ENCODE results near the gene MEIOB.
"Not testable (repeated sequence)": the region's sequence is repeated elsewhere in the genome, so short reads cannot be mapped to it uniquely, and the experiment has no call there.

The MEIOB gene

DNA sequence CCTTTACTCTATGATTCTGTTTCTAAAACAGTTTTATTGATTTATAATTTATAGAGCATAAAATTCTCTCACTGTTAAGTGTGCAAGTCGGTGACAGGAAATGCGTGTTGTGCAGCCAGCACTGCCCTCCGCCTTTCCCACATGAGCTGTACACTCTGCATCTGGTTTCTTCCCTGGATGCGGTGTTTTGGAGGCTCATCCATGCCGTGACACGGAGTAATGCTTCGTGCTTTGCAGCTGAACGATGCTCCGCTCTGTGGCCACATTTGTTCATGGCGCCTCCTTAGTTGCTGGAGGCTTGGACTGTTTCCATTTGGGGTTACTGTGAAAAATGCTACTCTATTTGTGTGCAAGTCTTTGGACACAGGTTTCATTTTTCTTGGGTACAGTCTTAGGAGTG is 71.3 kb downstream of the MEIOB start:
- DNase-seq (ENCODE audit: extremely low read depth, low read depth) = no peak
- TF ChIP-seq, protein P1, sequence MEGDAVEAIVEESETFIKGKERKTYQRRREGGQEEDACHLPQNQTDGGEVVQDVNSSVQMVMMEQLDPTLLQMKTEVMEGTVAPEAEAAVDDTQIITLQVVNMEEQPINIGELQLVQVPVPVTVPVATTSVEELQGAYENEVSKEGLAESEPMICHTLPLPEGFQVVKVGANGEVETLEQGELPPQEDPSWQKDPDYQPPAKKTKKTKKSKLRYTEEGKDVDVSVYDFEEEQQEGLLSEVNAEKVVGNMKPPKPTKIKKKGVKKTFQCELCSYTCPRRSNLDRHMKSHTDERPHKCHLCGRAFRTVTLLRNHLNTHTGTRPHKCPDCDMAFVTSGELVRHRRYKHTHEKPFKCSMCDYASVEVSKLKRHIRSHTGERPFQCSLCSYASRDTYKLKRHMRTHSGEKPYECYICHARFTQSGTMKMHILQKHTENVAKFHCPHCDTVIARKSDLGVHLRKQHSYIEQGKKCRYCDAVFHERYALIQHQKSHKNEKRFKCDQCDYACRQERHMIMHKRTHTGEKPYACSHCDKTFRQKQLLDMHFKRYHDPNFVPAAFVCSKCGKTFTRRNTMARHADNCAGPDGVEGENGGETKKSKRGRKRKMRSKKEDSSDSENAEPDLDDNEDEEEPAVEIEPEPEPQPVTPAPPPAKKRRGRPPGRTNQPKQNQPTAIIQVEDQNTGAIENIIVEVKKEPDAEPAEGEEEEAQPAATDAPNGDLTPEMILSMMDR (IDR thresholded peaks at IDR 0.05; ENCODE audit: low read depth, low read length, missing control alignments) = no peak
- no peak overlapping the region for H3K4me3 ChIP-seq (replicated peaks; ENCODE audit: low read depth, low read length)

DNA sequence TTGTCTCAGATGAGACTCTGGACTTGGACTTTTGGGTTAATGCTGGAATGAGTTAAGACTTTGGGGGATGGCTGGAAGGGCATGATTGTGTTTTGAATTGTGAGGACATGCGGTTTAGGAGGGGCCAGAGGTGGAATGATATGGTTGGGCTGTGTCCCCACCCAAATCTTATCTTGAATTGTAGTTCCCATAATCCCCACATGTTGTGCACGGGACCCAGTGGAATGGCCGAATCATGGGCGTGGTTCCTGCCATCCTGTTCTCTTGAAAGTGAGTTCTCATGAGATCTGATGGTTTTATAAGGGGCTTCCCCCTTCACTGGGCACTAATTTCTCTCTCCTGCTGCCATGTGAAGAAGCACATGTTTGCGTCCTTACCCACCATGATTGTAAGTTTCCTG is 72.7 kb downstream of the MEIOB start:
- not testable (repeated sequence) for H3K4me3 ChIP-seq (replicated peaks; ENCODE audit: low read depth, low read length)

DNA sequence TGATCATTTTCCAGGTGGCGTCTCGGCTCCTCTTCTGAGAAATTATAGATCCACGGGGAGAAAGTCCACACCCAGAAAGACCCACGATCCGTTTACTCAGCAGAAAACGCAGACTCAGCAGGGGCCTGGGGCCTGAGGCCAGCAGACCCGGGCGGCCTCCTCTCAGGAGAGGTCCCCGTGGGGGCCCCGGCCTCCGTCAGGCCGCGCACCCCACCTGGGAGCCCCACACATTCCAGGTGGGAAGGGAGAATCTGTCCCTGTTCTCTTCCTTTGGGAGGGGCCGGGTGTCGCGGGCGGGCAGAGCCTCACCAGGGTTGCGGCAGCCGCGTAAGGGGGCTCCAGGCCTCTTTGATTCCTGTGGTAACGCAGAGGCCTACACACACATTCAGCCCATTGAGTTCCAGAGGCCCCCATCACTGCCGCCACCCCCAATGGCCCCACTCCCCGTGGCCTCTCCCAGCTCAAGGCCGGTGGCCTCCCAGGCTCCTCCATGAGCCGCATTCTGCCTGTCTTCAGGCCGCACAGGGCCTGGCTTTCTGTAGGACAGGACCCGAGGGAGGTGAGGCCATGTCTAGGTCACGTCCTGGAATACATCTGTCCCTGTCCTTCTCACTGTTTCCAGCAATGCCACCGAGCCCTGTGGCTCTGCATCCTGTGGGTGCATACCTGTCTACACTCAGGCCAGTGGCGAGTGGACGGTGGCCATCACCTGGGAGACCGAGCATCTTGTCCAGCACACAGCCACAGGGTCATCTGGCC is 76.9 kb downstream of the MEIOB start:
- no peak for DNase-seq (ENCODE audit: extremely low read depth, low read depth)
- TF ChIP-seq, protein P1 (IDR thresholded peaks at IDR 0.05; ENCODE audit: low read depth, low read length, missing control alignments) = no peak
- no peak overlapping the region for H3K4me3 ChIP-seq (replicated peaks; ENCODE audit: low read depth, low read length)

More for the DNA sequence above, 72.7 kb downstream of the MEIOB start:
- DNase-seq (ENCODE audit: extremely low read depth, low read depth) = not testable (repeated sequence)

DNA sequence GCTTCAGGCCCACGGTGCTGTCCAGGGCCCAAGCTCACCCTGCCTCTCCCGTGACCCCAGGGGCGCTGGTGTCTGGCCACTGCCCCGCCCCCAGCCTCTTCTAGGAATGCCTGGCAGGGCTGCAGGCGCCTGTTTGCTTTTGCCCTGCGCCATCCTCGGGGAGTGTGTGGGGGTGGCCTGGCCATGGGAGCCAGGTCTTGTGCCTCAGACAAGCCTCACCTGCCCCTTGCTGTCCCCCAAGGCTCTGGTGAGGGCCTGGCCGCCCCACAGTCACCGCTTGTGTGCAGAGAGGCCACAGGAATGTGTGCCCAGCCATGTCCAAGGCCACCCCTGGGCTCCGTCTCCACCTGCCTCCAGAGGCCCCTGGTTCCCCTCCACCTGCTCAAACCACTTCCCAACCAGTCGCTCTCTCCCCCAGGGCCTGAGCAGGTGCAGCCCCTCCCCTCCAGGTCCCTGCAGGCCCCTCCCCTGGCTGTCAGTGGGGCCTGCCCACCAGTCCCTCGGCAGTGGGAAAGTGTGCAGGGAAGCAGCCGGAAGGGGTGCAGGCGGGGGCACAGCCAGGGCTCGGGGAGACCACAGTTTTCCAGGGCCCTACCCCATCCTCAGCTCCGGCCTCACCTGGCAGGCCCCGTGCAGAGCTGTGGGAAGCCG is 77.6 kb downstream of the MEIOB start:
- no peak for DNase-seq (ENCODE audit: extremely low read depth, low read depth)
- no peak overlapping the region for H3K4me3 ChIP-seq (replicated peaks; ENCODE audit: low read depth, low read length)
- TF ChIP-seq, protein P1 (IDR thresholded peaks at IDR 0.05; ENCODE audit: low read depth, low read length, missing control alignments) = no peak

DNA sequence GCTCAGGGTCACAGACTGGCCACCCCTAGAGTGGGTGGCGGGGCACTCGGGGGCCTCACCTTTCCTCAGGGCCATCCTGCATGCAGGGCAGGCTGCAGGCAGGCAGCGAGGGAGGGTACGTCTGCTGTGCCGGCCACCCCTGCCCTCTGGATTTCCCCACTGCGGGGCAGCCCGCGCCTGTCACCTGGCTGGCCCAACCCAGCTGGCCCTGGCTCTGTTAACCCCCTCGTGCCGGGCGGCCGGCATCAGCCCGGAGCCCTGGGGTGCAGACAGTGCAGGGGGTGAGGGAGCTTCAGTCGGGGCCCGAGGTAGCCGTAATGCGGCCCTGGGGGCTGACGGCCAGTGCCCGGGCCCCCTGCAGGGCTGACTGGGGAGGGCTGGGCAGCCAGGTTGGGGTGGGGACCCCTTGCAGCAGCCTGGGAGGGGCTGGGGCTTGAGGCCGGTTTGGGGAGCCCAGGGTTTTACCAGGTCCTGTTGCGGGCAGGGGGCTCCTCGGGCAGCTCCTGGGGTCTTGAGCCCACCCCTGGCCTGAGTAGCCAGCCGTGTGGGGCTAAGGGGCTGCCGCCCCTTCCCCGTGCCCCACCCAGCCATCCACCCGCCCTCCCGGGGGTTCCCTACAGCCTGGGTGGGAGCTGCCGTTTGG is 78.3 kb downstream of the MEIOB start, which contains the start of gene IGFALS:
Gene IGFALS, minus strand, starts transcription at position 128 of the 643 bp plus-strand sequence. Its CDS starts 53 bp downstream, at position 75.
- TF ChIP-seq, protein P1 (IDR thresholded peaks at IDR 0.05; ENCODE audit: low read depth, low read length, missing control alignments) = no peak
- no peak for DNase-seq (ENCODE audit: extremely low read depth, low read depth)
- no peak within 1 kb of the TSS for H3K4me3 ChIP-seq (replicated peaks; ENCODE audit: low read depth, low read length)

DNA sequence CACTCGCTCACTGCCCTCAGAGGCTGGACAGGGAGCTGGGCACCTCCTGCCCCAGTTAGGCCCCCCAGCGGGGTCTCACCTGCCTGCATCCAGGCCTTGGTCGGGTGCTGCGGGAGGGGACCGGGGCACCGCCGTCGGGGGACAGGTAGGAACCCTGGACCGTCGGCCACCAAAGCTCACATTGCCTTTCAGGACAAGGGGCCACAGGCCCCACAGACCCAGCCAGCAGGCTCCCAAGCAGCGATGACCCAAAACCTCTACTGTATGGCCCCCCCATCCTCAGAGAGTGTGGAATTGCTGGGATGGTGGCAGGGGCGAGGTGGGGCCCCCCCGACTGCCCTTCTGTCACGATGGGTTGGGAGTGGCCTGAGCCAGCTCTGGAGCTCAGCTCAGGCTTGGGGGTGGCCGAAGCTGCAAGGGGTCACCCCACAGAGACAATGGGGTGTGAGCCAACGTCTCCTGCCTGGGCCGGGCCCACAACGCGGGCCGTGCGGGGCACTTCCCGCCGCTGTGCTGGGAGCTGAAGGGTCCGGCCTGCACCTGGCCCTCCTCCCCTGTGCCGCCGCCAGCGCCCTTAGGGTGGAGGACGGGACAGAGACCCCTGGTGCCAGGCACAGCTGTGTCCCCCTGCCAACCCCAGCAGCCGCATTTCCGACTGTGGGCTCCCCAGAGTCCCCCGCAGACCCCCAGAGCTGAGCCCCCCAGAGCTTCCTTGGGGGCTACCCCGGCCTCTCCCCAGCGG is 79.0 kb downstream of the MEIOB start:
- DNase-seq (ENCODE audit: extremely low read depth, low read depth) = no peak

More for the DNA sequence above, 79.0 kb downstream of the MEIOB start:
- TF ChIP-seq, protein P1 (IDR thresholded peaks at IDR 0.05; ENCODE audit: low read depth, low read length, missing control alignments) = no peak
- H3K4me3 ChIP-seq (replicated peaks; ENCODE audit: low read depth, low read length) = no peak overlapping the region
